COLO829 (cell line): ENCODE measurements around the gene RPL5.

ENCODE experiments used
- DNase-seq: peaks from one replicate; pipeline ENCODE4 v3.0.0; 2012; ENCODE audit warnings: low spot score

Gene RPL5

DNA sequence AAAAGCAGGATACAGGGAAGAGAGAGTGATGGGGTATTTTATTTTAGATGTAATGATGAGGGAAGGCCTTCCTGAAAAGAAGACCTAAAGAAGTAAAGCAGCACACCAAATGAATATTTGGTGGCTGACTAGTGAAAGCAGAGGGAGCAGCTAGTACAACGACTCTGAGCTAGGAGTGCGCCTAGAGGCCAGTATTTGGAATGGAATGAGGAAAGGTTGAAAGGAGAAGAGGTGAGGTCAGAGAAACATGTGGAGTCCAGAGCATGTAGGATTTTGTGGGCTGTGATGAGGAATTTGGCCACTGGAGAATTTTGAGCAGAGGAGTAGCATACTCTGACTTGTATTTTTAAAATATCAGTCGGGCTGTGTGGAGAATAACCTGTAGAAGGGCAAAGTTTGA lies 11.8 kb upstream of the RPL5 start:
- no peak for DNase-seq

DNA sequence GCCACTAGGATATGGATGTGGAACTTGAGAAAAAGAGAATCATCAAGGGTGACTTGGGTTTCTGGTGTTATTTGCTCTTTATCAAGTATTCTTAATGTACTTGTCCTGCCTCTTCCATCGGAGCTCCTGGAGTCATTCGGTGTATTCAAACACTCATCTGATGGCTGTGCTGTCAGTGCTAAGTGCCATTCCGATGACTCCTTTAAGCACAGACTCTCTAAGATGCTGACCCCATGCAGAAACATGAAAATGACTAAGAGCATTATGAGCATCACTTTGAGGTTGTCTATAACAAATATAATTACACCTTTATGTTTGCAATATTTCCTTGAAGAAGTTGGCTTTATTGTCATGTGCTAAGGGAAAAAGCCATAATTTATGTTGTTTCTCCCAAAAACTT lies 11.3 kb upstream of the RPL5 start:
- no peak for DNase-seq

DNA sequence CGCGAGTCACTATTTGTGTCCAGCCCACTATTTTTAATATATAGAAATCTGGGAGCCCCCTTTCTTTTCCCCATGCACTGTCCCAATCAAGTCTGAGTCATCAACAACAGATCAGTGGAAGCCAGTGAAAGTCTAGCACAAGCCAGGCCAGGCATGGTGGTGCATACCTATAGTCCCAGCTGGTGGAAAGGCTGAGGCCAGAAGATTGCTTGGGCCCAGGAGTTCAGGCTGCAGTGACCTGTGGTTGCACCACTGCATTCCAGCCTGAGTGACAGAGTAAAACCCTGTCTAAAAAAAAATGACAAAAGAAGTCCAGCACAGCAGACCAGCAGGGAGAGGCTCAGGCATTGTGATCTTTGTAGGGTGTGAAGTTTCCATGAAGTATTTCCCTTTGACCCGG lies 9.0 kb upstream of the RPL5 start:
- DNase-seq, result no peak

DNA sequence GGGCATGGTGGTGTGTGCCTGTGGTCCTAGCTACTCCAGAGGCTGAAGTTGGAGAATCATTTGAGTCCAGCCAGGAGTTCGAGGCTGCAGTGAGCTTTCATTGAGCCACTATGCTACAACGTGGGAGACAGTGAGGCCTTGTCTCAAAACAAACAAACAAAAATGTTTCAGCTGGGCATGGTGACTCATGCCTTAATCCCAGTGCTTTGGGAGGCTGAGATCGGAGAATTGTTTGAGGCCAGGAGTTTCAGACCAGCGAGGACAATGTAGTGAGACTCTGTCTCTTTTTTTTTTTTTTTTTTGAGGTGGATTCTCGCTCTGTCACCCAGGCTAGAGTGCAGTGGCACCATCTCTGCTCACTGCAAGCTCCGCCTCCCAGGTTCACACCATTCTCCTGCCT lies 5.0 kb upstream of the RPL5 start:
- no peak for DNase-seq

DNA sequence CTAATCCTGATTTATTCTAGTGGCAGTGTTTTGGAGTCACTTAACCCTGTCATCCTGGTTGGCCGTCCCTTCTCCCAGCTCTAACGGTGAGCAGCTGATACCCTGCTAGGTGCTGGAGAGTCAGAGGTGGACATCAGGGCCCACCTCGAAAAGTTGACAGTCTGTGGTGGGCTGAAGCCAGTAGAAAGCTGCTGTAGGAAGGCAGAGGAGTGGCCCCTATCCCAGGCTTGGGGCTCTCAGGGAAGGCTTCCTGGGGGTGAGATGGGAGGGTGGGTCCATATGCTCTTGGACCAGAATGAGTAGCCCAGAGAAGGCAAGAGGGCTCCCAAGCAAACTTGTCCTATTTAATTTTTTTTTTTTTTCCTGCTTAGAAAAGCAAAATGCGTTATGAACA lies 475 bp upstream of the RPL5 start:
- no peak for DNase-seq

DNA sequence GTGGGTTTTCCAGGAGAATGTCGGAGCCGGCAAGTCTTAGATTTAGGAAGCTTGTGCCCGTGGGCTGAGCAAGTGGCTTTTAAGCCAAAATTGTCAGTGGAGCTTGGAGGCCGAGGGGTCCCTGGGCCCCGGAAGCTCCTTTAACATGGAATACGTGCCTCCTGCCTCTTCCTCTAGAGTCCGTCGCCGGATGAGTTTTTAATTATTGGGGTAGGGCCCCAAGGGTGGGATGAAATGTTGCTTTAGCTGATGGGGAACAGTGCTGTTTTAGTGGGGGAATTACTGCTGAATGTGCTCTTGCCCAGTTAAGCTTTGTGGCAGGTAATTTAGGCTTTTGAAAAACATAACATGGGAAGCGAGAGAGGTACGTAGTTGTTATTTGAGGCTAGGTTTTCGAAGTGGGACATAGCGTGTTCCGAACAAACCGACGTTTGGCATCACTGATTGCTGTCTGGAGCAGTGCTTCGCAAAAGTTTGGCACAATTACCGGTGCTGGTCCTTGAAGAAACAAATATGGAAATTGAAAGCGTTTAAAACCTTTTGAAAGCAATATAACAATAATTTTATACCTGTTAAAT lies 786 bp downstream of the RPL5 start:
- no peak for DNase-seq

DNA sequence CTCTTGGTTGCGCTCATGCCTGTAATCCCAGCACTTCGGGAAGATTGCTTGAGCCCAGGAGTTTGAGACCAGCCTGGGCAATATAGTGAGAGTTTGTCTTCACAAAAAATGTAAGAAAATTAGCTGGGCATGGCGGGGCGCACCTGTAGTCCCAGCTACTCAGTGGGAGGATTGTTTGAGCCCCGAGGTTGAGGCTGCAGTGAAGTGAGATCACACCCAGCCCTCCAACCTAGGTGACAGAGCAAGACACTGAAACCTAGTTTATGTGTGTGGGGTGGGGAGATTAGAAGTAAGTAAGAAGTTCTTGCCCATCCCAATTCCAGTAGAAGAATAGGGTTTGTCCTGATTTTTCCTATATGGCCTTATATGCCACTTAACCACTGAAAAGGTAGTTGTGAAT lies 2.0 kb downstream of the RPL5 start:
- no peak for DNase-seq

DNA sequence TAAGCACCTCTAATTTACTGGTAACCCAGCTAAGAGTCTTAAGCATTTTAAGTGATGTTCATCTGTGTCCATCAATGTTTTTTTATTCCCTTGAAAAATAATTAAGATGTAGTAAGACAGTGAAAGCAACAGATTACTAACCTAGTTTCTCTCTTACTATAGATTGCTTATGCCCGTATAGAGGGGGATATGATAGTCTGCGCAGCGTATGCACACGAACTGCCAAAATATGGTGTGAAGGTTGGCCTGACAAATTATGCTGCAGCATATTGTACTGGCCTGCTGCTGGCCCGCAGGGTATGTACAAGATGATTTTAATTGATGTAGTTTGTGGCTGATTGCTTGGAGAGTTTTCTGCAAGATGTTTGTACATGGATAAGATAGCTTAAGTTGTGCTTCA lies 2.8 kb downstream of the RPL5 start:
- no peak for DNase-seq

DNA sequence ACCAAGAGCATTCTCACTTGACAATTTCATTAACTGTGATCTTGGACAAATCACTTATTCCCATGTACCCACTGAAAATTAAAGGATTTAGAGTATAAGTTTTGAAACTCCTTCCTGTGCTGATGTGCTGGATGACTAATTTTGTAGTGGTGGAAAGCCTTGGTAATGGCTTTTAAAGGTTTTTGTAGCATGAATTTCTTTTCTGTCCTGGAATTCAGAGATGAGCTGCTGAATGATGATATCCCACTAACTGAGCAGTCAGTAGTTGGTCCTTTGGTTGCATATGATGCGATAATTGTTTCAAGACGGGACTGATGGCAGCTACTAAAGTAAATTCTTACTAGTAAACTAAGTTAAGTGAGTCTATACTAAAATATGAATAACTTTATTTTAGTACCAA lies 5.2 kb downstream of the RPL5 start:
- DNase-seq, result no peak

DNA sequence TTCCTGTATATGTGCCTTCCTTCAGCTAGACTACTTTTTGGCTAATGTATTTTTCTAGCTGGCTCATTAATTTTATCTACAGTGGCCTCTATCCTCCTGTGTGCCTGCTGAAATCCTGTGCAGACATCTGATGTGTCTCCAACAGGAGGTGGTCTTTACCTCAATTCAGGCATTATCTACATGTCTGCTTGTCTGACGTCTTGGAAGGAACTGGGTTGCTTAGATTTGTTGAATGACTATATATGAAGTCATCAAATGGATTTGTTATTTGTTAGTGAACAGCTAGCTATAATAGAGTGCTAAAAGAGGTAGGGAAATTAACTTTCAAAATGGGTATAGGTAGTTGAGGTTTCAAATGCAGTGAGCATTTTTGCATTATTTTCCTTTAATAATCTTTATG lies 6.7 kb downstream of the RPL5 start:
- DNase-seq, result no peak

DNA sequence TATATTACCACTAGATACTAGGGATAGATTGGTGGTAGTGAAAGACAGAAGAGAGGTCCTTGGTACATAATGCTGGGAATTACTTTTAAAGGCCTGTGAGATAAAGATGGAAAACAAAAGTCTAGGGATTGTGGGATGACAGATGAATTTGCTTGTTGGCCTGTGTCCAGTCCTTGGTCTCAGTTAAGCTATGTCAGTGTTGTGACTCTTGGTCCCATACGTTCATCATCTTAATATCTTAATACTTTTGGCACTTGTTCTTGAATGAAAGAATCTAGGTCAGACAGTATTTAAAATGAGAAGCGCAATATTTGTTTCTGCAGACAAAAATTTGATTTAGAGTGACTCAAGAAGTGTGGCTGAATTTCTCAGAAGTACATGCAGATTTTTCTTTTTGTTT lies 7.6 kb downstream of the RPL5 start:
- no peak for DNase-seq

DNA sequence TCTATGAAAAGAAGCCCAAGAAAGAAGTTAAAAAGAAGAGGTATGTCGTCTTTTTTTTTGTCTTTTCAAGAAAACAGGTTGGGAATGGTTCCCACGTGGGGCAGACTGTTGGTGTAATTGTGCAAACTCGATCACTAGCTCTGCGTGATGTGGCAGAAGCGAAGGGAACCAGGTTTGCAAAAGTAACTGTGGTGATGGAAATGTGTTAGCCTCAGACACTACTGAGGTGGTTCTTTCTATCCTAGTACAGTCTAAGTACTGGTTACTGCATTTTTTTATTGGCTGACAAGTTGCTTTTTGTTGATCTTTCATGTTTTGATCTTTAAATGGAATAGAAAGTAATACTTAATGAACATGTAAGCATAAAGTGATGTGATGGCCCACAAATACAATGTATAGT lies 8.8 kb downstream of the RPL5 start:
- DNase-seq, result no peak

DNA sequence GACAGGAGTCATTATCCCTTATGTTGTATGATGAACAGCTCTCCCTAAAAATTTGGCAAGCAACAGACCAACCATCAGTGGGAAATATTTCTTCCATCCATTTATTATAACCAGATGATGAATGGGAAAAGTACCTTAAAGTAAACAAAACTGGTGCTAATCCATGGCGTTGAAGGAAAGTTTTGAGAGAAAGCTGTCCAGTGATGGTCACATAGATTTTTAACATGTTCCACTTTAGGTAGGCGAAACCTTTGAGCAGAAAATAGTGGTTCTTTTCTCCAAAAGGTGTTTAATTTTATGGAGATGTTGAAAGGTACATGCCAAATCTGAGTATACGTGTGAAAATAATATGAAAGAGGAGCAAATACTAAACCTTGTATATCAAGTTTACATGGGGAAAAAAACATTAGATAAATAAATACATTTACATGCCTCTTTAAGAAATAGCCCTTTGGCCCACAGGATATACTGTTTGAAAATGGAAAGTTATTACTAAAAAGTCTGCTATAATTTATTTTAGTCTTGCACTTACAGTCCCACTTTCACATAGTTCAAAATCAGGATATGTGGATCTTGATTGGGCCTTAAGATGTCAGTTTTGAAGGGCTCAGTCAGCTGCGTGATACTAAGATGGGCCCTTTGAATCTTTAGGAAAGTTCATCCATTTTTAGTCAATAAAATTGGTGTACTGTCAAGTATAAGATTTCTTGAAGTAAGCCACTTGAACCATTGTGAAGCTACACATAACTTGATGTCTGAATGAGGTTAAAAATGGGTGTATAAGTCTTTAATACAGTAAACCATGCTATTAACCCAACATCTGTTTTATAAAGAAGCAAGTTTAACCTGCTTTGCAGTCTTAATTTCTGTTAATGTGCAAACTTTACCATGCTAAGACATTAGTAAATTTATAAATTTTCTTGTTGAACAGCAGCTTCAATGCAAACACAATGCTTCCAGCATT lies 10.5 kb downstream of the RPL5 start:
- DNase-seq, result no peak

DNA sequence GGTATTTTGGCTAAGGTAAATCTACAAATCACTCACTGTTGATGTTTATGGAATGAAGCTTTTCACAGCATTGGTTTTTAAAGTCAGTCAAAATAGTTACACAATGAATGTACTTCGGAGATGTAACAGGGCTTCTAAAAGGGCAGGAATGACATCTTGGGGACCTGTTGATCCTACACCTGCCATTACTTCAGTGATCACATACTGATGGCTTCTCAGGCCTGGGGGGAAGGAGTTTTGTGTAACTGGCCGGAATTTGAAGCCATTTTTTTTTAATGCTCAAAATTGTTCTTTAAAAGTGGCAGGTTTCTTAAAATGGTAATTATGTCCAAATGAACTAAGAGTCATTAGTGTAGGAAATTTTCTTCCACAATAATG lies 11.2 kb downstream of the RPL5 start:
- no peak for DNase-seq

DNA sequence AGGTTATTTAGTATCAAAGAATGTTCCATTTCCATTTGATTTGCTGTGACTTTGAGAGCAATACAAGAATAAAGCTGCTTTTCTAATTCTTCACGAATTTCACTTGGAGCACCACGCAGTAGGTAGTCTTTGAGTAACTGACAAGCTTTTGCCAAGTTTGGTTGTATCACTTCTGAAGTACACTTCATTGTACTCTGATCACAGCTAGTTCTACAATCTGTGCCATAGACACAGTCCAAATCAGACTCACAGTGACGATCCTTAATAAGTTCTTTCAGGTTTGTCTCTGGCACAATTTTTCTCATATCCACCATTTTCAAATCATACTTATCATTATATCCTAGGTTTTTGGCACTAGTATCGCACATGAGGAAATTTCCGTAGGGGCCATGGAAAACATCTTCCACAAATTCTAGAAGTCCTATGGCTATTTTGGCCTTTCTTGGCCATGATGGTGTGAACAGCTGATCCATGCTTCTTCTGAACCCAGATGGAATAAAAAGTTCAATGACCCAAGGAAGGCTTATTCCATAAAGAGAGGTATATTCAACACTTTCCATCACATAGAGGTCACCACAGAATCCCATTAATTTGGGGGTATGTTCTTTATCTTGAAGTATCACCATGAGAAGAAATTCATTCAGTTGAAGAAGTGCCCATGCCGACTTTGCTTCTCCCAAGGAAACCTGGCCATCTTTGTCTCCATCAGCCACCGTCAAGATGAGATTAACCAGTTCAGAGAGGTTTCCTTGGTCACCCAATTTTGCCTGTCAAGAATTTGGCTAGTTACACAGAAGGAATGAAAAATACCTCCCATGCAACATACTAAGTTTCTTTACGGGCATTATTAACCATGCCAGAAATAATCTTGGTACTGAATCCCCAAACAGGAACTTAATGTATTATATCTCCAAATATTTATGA lies 11.9 kb downstream of the RPL5 start:
- DNase-seq, result no peak

DNA sequence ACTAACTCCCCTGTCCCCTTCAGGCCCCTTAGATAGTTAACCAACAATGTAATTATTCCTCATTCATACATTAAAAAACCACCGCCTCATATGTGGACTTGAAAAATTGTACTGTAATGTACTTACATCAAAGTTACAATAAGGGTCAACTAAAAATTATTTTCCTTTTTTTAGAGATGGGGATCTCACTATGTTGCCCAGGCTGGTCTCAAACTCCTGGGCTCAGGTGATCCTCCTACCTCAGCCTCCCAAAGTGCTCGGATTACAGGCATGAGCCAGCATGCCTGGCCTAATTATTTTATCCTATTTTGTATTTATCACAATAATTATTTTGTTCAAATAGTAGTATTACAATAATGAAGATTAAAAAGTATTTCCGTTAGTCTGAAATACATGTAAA lies 12.6 kb downstream of the RPL5 start:
- no peak for DNase-seq

DNA sequence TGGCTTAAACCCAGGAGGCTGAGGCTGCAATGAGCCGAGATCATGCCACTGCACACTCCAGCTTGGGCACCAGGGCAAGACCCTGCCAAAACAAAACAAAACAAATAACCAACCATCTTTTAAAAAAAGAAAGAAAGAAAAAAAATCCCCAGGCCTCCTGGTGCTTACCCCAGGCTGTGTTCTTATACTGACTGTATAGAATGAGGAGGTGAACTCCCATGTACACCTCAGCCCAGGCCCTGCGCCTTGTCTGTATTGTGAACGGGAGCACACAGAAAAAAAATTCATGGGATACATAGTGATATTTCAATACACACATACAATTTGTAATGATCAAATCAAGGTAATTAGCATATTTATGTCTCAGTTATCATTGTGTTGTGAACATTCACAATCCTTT lies 14.1 kb downstream of the RPL5 start:
- DNase-seq, result no peak

DNA sequence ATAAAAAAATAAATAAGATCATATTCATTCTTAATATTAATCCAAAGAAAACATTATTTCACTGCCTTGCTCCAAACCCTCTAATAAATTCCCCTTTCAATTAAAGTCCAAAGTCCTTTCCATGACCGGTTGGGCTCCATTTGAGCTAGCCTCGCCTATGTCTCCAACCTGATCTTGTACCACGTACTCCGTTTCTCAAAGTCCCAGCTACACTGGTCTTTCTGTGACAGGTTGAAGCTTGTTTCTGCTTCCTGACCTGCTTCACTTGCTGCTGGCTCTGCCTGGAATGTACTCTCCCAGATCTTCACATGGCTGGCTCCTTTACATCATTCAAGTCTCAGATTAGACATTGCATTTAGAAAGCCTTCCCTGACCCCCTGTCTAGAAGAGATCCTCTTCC lies 16.4 kb downstream of the RPL5 start:
- DNase-seq, result no peak

DNA sequence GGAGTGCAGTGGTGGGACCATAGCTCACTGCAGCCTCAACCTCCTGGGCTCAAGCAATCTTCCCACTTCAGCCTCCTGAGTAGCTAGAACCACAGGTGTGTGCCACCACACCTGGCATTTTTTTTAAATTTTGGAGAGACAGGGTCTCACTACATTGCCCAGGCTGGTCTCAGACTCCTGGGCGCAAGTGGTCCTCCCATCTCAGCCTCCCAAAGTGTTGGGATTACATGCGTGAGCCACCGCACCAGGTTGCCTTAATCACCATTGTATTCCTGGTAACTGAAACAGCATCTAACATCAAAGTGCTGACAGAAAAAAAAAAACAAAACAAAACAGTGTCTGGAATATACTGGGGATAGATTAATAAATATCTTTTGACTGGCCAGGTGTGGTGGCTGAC lies 18.2 kb downstream of the RPL5 start:
- DNase-seq, result no peak

DNA sequence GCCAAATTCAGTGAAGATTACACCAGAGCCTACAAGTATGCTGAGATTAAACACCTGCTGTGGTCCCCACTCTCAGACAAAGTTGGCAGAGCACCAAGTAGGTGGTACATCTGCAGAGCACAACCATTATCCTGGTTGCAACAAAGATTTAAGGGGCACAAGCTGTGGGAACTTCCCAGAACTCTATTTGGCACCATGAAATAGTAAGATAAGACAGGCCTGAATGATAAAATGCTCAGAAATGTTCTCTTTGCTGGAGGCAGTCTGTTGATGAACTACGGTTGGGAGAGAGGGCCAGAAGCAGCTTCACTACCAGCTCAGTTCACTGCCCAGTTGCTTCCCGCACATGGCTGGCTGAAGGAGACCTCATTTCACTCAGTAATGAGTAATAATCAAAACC lies 19.9 kb downstream of the RPL5 start:
- no peak for DNase-seq

DNA sequence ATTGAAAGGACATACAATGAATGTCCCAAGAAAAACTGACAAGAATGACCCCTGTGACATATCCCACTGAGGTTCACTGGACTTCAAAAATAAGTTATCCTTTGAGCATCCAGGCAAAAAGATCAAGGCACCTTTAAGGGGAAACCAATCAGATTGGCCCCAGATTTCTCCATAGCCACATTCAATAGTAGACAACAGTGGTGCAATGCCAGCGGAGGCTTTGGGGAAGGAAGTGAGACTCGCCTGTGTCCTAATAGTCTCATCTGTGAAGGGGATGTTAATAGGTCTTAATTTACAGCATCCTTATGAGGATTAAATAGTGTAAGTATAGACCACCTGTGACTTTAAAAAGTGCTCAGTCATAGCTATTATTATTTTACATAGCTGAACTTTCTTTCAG lies 21.5 kb downstream of the RPL5 start:
- no peak for DNase-seq

DNA sequence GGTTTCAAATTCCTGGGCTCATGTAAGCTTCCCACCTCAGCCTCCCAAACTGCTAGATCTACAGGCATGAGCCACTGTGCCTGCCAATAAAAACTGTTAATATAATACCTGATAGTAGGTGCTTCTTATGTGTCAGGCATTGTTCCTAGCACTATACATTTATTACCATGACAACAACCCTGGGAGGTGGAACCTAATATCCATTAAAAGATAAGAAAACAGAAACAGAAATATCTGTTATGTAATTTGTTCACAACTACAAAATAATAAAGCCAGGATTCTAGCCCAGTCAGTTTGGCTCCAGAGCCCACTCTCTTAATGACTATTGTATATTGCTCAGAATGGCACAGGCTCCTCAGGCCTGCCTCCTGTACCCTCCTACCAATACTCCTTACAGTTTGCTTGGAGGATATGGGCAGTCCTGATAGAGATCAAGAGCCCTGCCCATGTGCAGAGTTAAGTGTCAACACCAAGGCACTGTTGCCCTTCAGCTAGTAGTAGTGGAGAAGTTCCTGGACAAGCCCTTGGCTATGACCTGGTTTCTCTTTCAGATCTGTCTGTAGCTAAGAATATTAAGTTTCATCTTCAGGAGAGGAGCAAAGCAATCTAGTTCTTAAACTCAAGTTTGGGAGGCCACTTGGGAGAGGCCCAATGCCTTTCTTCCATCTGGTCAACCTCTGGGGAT lies 22.4 kb downstream of the RPL5 start:
- DNase-seq, result no peak
